H1 (cell line): Measurements from ENCODE around the gene RAP2C. TPM values are rescaled to one million over a fixed set of nuclear protein-coding genes. Genes with fewer than 3 reads are reported as not detected.

ENCODE experiments used
- CTCF ChIA-PET: fragments of 300-600 bp; sonication (Branson Sonifier 250); formaldehyde crosslinking; loops from one replicate; lab custom pipeline; 2021; ENCODE audit not compliant: partially characterized antibody; lab: Charles Lee
- POLR2A ChIA-PET: fragments of 300-600 bp; sonication (Branson Sonifier 250); formaldehyde crosslinking; loops from one replicate; lab custom pipeline; 2021; ENCODE audit warnings: inconsistent platforms; ENCODE audit not compliant: partially characterized antibody; lab: Charles Lee
- DNase-seq, 2 experiments: peaks; one replicate each; pipeline versions ENCODE4 v3.0.0 to v3.0.0-alpha.2; 2010 to 2022; ENCODE audit warnings: low spot score in 2 of 2, low read depth in 1 of 2, mixed read lengths in 1 of 2
- FAIRE-seq: peaks from 2 replicates; lab custom pipeline; 2011; peaks lifted over from hg19 to GRCh38; lab: Jason Lieb, UNC
- H2AFZ ChIP-seq: 2 replicates; pipeline ENCODE4 v1.8.1; 2012; ENCODE audit warnings: low read length, inconsistent platforms
- H2AK5ac ChIP-seq: 2 replicates; pipeline ENCODE4 v1.6.1; 2013; ENCODE audit warnings: low read depth, low read length
- H2BK120ac ChIP-seq: replicated peaks from 2 replicates; pipeline ENCODE3; 2013; ENCODE audit warnings: low read depth, low read length, inconsistent platforms
- H2BK12ac ChIP-seq: 2 replicates; pipeline ENCODE4 v1.6.1; 2013; ENCODE audit warnings: low read depth, low read length
- H2BK15ac ChIP-seq: 2 replicates; pipeline ENCODE4 v1.6.1; 2013; ENCODE audit warnings: low read length
- H2BK20ac ChIP-seq: 2 replicates; pipeline ENCODE4 v1.6.1; 2013; ENCODE audit warnings: low read length
- H2BK5ac ChIP-seq: 2 replicates; pipeline ENCODE4 v1.6.1; 2013; ENCODE audit warnings: low read depth, low read length
- H3K14ac ChIP-seq: 2 replicates; pipeline ENCODE4 v1.6.1; 2013; ENCODE audit warnings: inconsistent platforms; ENCODE audit not compliant: insufficient read length
- H3K18ac ChIP-seq: 2 replicates; pipeline ENCODE4 v1.6.1; 2013; ENCODE audit warnings: low read length; ENCODE audit errors: extremely low read depth
- H3K23ac ChIP-seq: 2 replicates; pipeline ENCODE4 v1.6.1; 2013; ENCODE audit warnings: inconsistent platforms; ENCODE audit not compliant: insufficient read length
- H3K23me2 ChIP-seq: 2 replicates; pipeline ENCODE4 v1.6.1; 2013; ENCODE audit warnings: low read depth, low read length
- H3K27ac ChIP-seq: 2 replicates; pipeline ENCODE4 v1.6.1; 2011; ENCODE audit warnings: low read depth, low read length, inconsistent platforms
- H3K27me3 ChIP-seq, 4 experiments: replicated peaks in 1 of 4; 1 replicate in 1 of 4; 2 replicates in 3 of 4; pipeline versions ENCODE4 v1.6.1 to v1.8.1; 2011 to 2013; ENCODE audit warnings: low read length in 3 of 4, mild to moderate bottlenecking in 3 of 4, inconsistent platforms in 2 of 4, mixed read lengths in 2 of 4, moderate library complexity in 1 of 4; ENCODE audit not compliant: control insufficient read depth in 3 of 4, insufficient read depth in 3 of 4; ENCODE audit errors: extremely low read depth in 1 of 4
- H3K36me3 ChIP-seq, 4 experiments: 2 replicates each; pipeline versions ENCODE4 v1.6.1 to v1.8.1; 2011 to 2013; ENCODE audit warnings: mild to moderate bottlenecking in 4 of 4, low read length in 3 of 4, moderate library complexity in 2 of 4, control low read depth in 1 of 4, inconsistent platforms in 1 of 4; ENCODE audit not compliant: insufficient read depth in 4 of 4, control insufficient read depth in 2 of 4
- H3K4ac ChIP-seq: replicated peaks from 2 replicates; pipeline ENCODE3; 2013; ENCODE audit warnings: low read length, low read depth, mixed read lengths, inconsistent platforms; ENCODE audit not compliant: insufficient read length
- H3K4me1 ChIP-seq, 4 experiments: replicated peaks in 1 of 4; 1 replicate in 1 of 4; 2 replicates in 3 of 4; pipeline versions ENCODE4 v1.6.1 to v1.8.1; 2011 to 2013; ENCODE audit warnings: low read length in 3 of 4, inconsistent platforms in 2 of 4, mixed read lengths in 1 of 4; ENCODE audit not compliant: insufficient read depth in 4 of 4, control insufficient read depth in 3 of 4
- H3K4me2 ChIP-seq, 2 experiments: 2 replicates each; pipeline versions ENCODE4 v1.6.1 to v1.8.1; 2011 to 2013; ENCODE audit warnings: low read depth in 2 of 2, low read length in 2 of 2, control low read depth in 1 of 2, inconsistent platforms in 1 of 2, mild to moderate bottlenecking in 1 of 2; ENCODE audit not compliant: insufficient read depth in 1 of 2
- H3K4me3 ChIP-seq, 4 experiments: fragments of 200-600, 300-600 bp in 1 of 4; sonication (generic), shearing (Covaris generic), sonication (Bioruptor Twin) in 1 of 4; 2 replicates each; pipeline versions ENCODE4 v1.5.1 to v1.8.1; 2011 to 2016; ENCODE audit warnings: low read length in 4 of 4, low read depth in 3 of 4, control low read depth in 2 of 4, inconsistent platforms in 2 of 4, mild to moderate bottlenecking in 2 of 4, mixed read lengths in 1 of 4, moderate library complexity in 1 of 4; ENCODE audit not compliant: insufficient read depth in 2 of 4; ENCODE audit errors: extremely low read depth in 1 of 4
- H3K56ac ChIP-seq: replicated peaks from 2 replicates; pipeline ENCODE3; 2013; ENCODE audit warnings: low read depth, mild to moderate bottlenecking, mixed read lengths, low read length, inconsistent platforms; ENCODE audit not compliant: insufficient read length
- H3K79me1 ChIP-seq: 2 replicates; pipeline ENCODE4 v1.6.1; 2013; ENCODE audit warnings: low read depth, low read length, control low read depth
- H3K79me2 ChIP-seq, 2 experiments: 2 replicates each; pipeline versions ENCODE4 v1.6.1 to v1.8.1; 2012 to 2013; ENCODE audit warnings: low read length in 2 of 2, mild to moderate bottlenecking in 2 of 2, inconsistent platforms in 1 of 2; ENCODE audit not compliant: insufficient read depth in 2 of 2, control insufficient read depth in 1 of 2
- H3K9ac ChIP-seq, 4 experiments: replicated peaks in 1 of 4; 1 replicate in 1 of 4; 2 replicates in 3 of 4; pipeline versions ENCODE4 v1.6.1 to v1.8.1; 2011 to 2013; ENCODE audit warnings: low read depth in 3 of 4, low read length in 3 of 4, control low read depth in 2 of 4, mild to moderate bottlenecking in 2 of 4, moderate library complexity in 2 of 4, inconsistent platforms in 1 of 4; ENCODE audit errors: extremely low read depth in 1 of 4
- H3K9me3 ChIP-seq, 2 experiments: 2 replicates each; pipeline versions ENCODE4 v1.6.1 to v1.8.1; 2012 to 2013; ENCODE audit warnings: mild to moderate bottlenecking in 2 of 2, moderate library complexity in 2 of 2, control low read depth in 1 of 2, inconsistent platforms in 1 of 2, low read depth in 1 of 2, low read length in 1 of 2, mixed read lengths in 1 of 2; ENCODE audit not compliant: insufficient read depth in 2 of 2
- H4K20me1 ChIP-seq, 2 experiments: replicated peaks in 1 of 2; 2 replicates each; pipeline versions ENCODE3 to v1.8.1; 2011 to 2013; ENCODE audit warnings: inconsistent platforms in 2 of 2, low read length in 2 of 2, mild to moderate bottlenecking in 1 of 2; ENCODE audit not compliant: insufficient read depth in 2 of 2, control insufficient read depth in 1 of 2
- H4K5ac ChIP-seq: 2 replicates; pipeline ENCODE4 v1.6.1; 2013; ENCODE audit warnings: low read length, low read depth, mixed read lengths, inconsistent platforms; ENCODE audit not compliant: insufficient read length
- H4K8ac ChIP-seq: 2 replicates; pipeline ENCODE4 v1.8.0; 2013; ENCODE audit warnings: mild to moderate bottlenecking, moderate library complexity, low read length, inconsistent platforms; ENCODE audit not compliant: insufficient read depth; ENCODE audit errors: extremely low read depth
- H4K91ac ChIP-seq: replicated peaks from 2 replicates; pipeline ENCODE3; 2013; ENCODE audit warnings: low read length, mixed read lengths, inconsistent platforms; ENCODE audit not compliant: insufficient read length
- CBX8 ChIP-seq: fragments of 300-800, 300-1000 bp; sonication (generic); IDR thresholded peaks from 2 replicates; pipeline ENCODE4 v1.7.1; 2016; ENCODE audit warnings: low read depth, low read length, borderline replicate concordance
- EP300 ChIP-seq, 2 experiments: IDR thresholded peaks; 1 replicate in 1 of 2; 2 replicates in 1 of 2; pipeline ENCODE4 v1.6.1; 2011 to 2012; ENCODE audit warnings: low read depth in 2 of 2, low read length in 2 of 2, mild to moderate bottlenecking in 2 of 2, borderline replicate concordance in 1 of 2, inconsistent platforms in 1 of 2, moderate library complexity in 1 of 2
- HDAC2 ChIP-seq, 2 experiments: fragments of 300-600 bp in 1 of 2; sonication (generic) in 1 of 2; IDR thresholded peaks; 2 replicates each; pipeline ENCODE4 v1.6.1; 2011 to 2012; ENCODE audit warnings: low read depth in 2 of 2, low read length in 2 of 2, mild to moderate bottlenecking in 2 of 2, moderate library complexity in 2 of 2, borderline replicate concordance in 1 of 2, inconsistent platforms in 1 of 2
- MAFK ChIP-seq: IDR thresholded peaks from 2 replicates; pipeline ENCODE4 v1.6.1; 2012; ENCODE audit warnings: low read depth, mild to moderate bottlenecking, improper control_type of control experiment, low read length
- NANOG ChIP-seq: IDR thresholded peaks from 2 replicates; pipeline ENCODE4 v1.6.1; 2011; ENCODE audit warnings: low read length, low read depth, mild to moderate bottlenecking, inconsistent platforms; ENCODE audit not compliant: insufficient read depth, poor library complexity, severe bottlenecking
- POU5F1 ChIP-seq: IDR thresholded peaks from 2 replicates; pipeline ENCODE4 v1.6.1; 2011; ENCODE audit warnings: low read depth, mild to moderate bottlenecking, low read length, moderate library complexity
- RBBP5 ChIP-seq: IDR thresholded peaks from 2 replicates; pipeline ENCODE4 v1.7.1; 2012; ENCODE audit warnings: low read depth, mild to moderate bottlenecking, inconsistent platforms, low read length, moderate library complexity, borderline replicate concordance
- SP1 ChIP-seq: IDR thresholded peaks from 2 replicates; pipeline ENCODE4 v1.6.1; 2011; ENCODE audit warnings: low read depth, low read length
- YY1 ChIP-seq: IDR thresholded peaks from 2 replicates; pipeline ENCODE4 v1.6.1; 2011; ENCODE audit warnings: low read depth, mild to moderate bottlenecking, low read length
- ZNF274 ChIP-seq: IDR thresholded peaks from 2 replicates; pipeline ENCODE4 v1.7.0; 2012; ENCODE audit warnings: low read length, borderline replicate concordance; ENCODE audit errors: extremely low read depth
- WGBS, 2 experiments: shearing (Covaris generic) in 1 of 2; methylation state at CpG; one replicate each; pipeline versions ENCODE4 v1.1.6 to v1.1.7; 2013 to 2015; ENCODE audit warnings: low lambda C conversion rate in 2 of 2, mixed read lengths in 2 of 2, inconsistent platforms in 1 of 2, low coverage in 1 of 2, missing lambda C conversion rate in 1 of 2; ENCODE audit not compliant: insufficient replicate concordance in 2 of 2, insufficient coverage in 1 of 2, insufficient read length in 1 of 2; ENCODE audit errors: extremely low coverage in 1 of 2, missing lambda C conversion rate in 1 of 2; 5-methylcytosine and 5-hydroxymethylcytosine counted together
- polyA plus RNA-seq, 7 experiments: library from polyadenylated mRNA; depleted of rRNA in 3 of 7; stranded (reverse) in 5 of 7; unstranded in 2 of 7; fragments of >200 nt in 5 of 7; fragments of 200-250 nt in 2 of 7; gene quantifications; 1 replicate in 5 of 7; 2 replicates in 1 of 7; 4 replicates in 1 of 7; pipeline versions ENCODE4 v1.2.1 to v1.2.3, GENCODE V29; 2011 to 2013; ENCODE audit warnings: missing spikeins in 2 of 7, mixed read lengths in 2 of 7
- total RNA-seq: library from RNA; stranded (reverse); fragmentation: NEBNext Ultra II Directional; extraction: Animal tissue kit (Norgen Biotek cat#: 25700); gene quantifications from 2 replicates; pipeline ENCODE4 v1.2.1, GENCODE V29; 2021
- TF ChIP-seq, protein P1 (sequence below): IDR thresholded peaks from 2 replicates; pipeline ENCODE4 v1.6.1; 2012; ENCODE audit warnings: low read length, inconsistent platforms

Gene RAP2C
- total and polyA plus RNA-seq, 2 of the 8 experiments (the other 6 are each of a cell fraction or from before 2014, with no cell fraction given) = 4.7 to 20.5 TPM

DNA sequence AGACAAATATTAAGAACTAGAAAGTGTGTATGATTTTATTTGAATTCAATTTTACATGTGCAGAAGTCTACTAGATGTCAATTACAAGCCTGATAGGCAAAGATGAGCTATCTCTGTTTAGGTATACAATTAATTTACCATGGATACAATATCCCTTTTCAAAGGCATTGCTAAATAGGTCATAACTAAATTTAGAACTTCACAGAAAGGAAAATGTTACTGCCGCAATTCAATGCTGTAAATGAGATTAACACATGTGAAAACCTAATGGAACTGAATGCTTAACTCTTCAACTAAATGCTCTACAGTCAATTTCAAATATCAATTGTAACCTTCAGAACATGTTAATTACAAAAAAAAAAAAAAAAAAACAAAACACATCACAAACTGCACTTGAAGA lies 14.6 kb downstream of the RAP2C start:
- POLR2A ChIA-PET = no interaction called here
- CTCF ChIA-PET = no interaction called here

More for the DNA sequence above, 14.6 kb downstream of the RAP2C start:
- Histone ChIP-seq H2AFZ (no peak overlapping the region), H3K36me3 (peaks cover 0 to 5% (median 0%) of the 10 kb centered on the region in 4 experiments; a peak in 1 of 8 replicates), H3K4ac (no peak overlapping the region), H3K27me3 (no peaks in the 10 kb centered on the region), H2BK5ac (no peak overlapping the region), H3K9me3 (no peaks in the 10 kb centered on the region), H2AK5ac (no peak overlapping the region), H3K23me2 (no peaks in the 10 kb centered on the region), H3K79me1 (no peaks in the 10 kb centered on the region), H3K18ac (no peak overlapping the region), H4K91ac (no peak overlapping the region), H3K4me1 (no peaks in the 10 kb centered on the region), H3K9ac (no peak overlapping the region), H3K4me2 (no peak overlapping the region), H4K20me1 (no peaks in the 10 kb centered on the region), H3K27ac (no peak overlapping the region), H2BK20ac (no peak overlapping the region), H2BK120ac (no peak overlapping the region), H3K23ac (no peak overlapping the region), H4K8ac (no peak overlapping the region), H3K4me3 (no peak overlapping the region), H2BK12ac (no peak overlapping the region), H3K79me2 (no peaks in the 10 kb centered on the region), H3K56ac (no peak overlapping the region), H3K14ac (no peak overlapping the region), H2BK15ac (no peak overlapping the region), H4K5ac (no peak overlapping the region)
- FAIRE-seq (peak; percentile 19), DNase-seq (no peak)
- TF ChIP-seq CBX8 = no peak
- no peak for TF ChIP-seq NANOG
- no peak for TF ChIP-seq HDAC2 (IDR thresholded peaks at IDR 0.05; ENCODE audit: borderline replicate concordance in 1 of 2, low read depth in 2 of 2, low read length in 2 of 2)
- TF ChIP-seq SP1 = no peak
- TF ChIP-seq EP300 (IDR thresholded peaks at IDR 0.05; ENCODE audit: borderline replicate concordance in 1 of 2, low read depth in 2 of 2, low read length in 2 of 2) = no peak
- TF ChIP-seq MAFK = no peak
- no peak for TF ChIP-seq POU5F1
- no peak for TF ChIP-seq RBBP5
- TF ChIP-seq ZNF274 = no peak
- TF ChIP-seq, protein P1, sequence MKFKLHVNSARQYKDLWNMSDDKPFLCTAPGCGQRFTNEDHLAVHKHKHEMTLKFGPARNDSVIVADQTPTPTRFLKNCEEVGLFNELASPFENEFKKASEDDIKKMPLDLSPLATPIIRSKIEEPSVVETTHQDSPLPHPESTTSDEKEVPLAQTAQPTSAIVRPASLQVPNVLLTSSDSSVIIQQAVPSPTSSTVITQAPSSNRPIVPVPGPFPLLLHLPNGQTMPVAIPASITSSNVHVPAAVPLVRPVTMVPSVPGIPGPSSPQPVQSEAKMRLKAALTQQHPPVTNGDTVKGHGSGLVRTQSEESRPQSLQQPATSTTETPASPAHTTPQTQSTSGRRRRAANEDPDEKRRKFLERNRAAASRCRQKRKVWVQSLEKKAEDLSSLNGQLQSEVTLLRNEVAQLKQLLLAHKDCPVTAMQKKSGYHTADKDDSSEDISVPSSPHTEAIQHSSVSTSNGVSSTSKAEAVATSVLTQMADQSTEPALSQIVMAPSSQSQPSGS = no peak
- no peak for TF ChIP-seq YY1
- WGBS, 2 experiments = 77% methylated on average over 1 of the region's 1 CpG; no CpG with 5 or more reads in 1 of the 2 experiments
